GM12878 (cell line): ENCODE data around the gene TLNRD1. TPM values are rescaled to one million over a fixed set of nuclear protein-coding genes. Genes with fewer than 3 reads are reported as not detected.

Experiments
- ATAC-seq: fragments of 200-7000 bp; cut with Tn5 transposase; 3 replicates; pipeline ENCODE4 v1.9.1; 2020; ENCODE audit warnings: mild to moderate bottlenecking, moderate library complexity
- BruUV-seq: library from RNA; stranded (reverse); fragments of 400-500 nt; replicated peaks from 2 replicates; lab custom pipeline; 2021; lab: Mats Ljungman, UMichigan
- CTCF ChIA-PET: fragments of 300-600 bp; sonication (Branson Sonifier 250); formaldehyde crosslinking; extraction: SDS; loops from one replicate; lab custom pipeline; 2021; ENCODE audit warnings: inconsistent platforms; lab: Yijun Ruan, JAX
- POLR2A ChIA-PET: fragments of 350-600 bp; formaldehyde crosslinking; extraction: SDS; loops from one replicate; lab custom pipeline; 2021; ENCODE audit warnings: inconsistent platforms; lab: Charles Lee
- RAD21 ChIA-PET: fragments of 300-600 bp; sonication (Branson Sonifier 250); formaldehyde crosslinking; loops from one replicate; lab custom pipeline; 2023; ENCODE audit warnings: antibody characterized with exemption; ENCODE audit not compliant: unreplicated experiment; lab: Charles Lee
- SMC1A ChIA-PET: fragments of 300-600 bp; sonication (Branson Sonifier 250); formaldehyde crosslinking; loops from one replicate; lab custom pipeline; 2023; ENCODE audit not compliant: unreplicated experiment, uncharacterized antibody; lab: Charles Lee
- DNase-seq: peaks from one replicate; pipeline ENCODE4 v3.0.0-alpha.2; 2011; ENCODE audit warnings: low read depth, low spot score
- FAIRE-seq: peaks from 3 replicates; lab custom pipeline; 2011; peaks lifted over from hg19 to GRCh38; lab: Jason Lieb, UNC
- H2AFZ ChIP-seq: 2 replicates; pipeline ENCODE4 v1.6.0; 2011; ENCODE audit warnings: low read depth, low read length, control low read depth; ENCODE audit not compliant: control insufficient read depth
- H3K27ac ChIP-seq: 2 replicates; pipeline ENCODE4 v1.5.1; 2011; ENCODE audit warnings: control low read depth; ENCODE audit not compliant: control insufficient read depth, insufficient read depth
- H3K27me3 ChIP-seq, 2 experiments: replicated peaks in 1 of 2; 2 replicates each; pipeline versions ENCODE4 v1.6.0 to v1.6.1; 2011; ENCODE audit warnings: low read length in 1 of 2; ENCODE audit not compliant: control insufficient read depth in 2 of 2, insufficient read depth in 2 of 2
- H3K36me3 ChIP-seq, 2 experiments: 2 replicates each; pipeline ENCODE4 v1.5.1; 2011; ENCODE audit warnings: low read length in 1 of 2; ENCODE audit not compliant: control insufficient read depth in 2 of 2, insufficient read depth in 2 of 2
- H3K4me1 ChIP-seq: 2 replicates; pipeline ENCODE4 v1.6.1; 2011; ENCODE audit warnings: mild to moderate bottlenecking, low read length, moderate library complexity, mixed read lengths; ENCODE audit not compliant: control insufficient read depth, insufficient read depth
- H3K4me2 ChIP-seq: 2 replicates; pipeline ENCODE4 v1.6.0; 2011; ENCODE audit warnings: control low read depth; ENCODE audit not compliant: control insufficient read depth, insufficient read depth
- H3K4me3 ChIP-seq: fragments of 200-600 bp; sonication (generic); 2 replicates; pipeline ENCODE4 v1.5.1; 2016
- H3K79me2 ChIP-seq: 2 replicates; pipeline ENCODE4 v1.6.0; 2011; ENCODE audit warnings: low read length; ENCODE audit not compliant: control insufficient read depth, insufficient read depth
- H3K9ac ChIP-seq: 2 replicates; pipeline ENCODE4 v1.8.0; 2011; ENCODE audit warnings: low read length, control low read depth, mixed read lengths; ENCODE audit not compliant: control insufficient read depth, insufficient read depth
- H3K9me3 ChIP-seq: replicated peaks from 3 replicates; pipeline ENCODE4 v1.5.1; 2011; ENCODE audit warnings: mild to moderate bottlenecking, low read length; ENCODE audit not compliant: control insufficient read depth, insufficient read depth
- H4K20me1 ChIP-seq: 2 replicates; pipeline ENCODE4 v1.6.0; 2011; ENCODE audit not compliant: control insufficient read depth, insufficient read depth
- BRCA1 ChIP-seq: IDR thresholded peaks from 2 replicates; pipeline ENCODE4 v1.6.1; 2011; ENCODE audit warnings: low read depth, low read length, improper control_type of control experiment
- CTCF ChIP-seq, 3 experiments: IDR thresholded peaks in 2 of 3; conservative IDR thresholded peaks in 1 of 3; 2 replicates each; pipeline ENCODE4 v1.5.1; 2011; ENCODE audit warnings: low read depth in 3 of 3, low read length in 3 of 3, mild to moderate bottlenecking in 3 of 3, control low read depth in 2 of 3, moderate library complexity in 2 of 3, inconsistent platforms in 1 of 3, mixed read lengths in 1 of 3; ENCODE audit not compliant: control insufficient read depth in 2 of 3, insufficient read depth in 1 of 3; ENCODE audit errors: extremely low read depth in 1 of 3
- ELK1 ChIP-seq: IDR thresholded peaks from 2 replicates; pipeline ENCODE4 v1.6.1; 2012; ENCODE audit warnings: low read depth, low read length, improper control_type of control experiment
- GABPA ChIP-seq: IDR thresholded peaks from 2 replicates; pipeline ENCODE4 v1.6.1; 2014; ENCODE audit warnings: antibody characterized with exemption, low read depth, mild to moderate bottlenecking, inconsistent platforms
- MTA2 ChIP-seq: fragments of 450-650 bp; IDR thresholded peaks from 2 replicates; pipeline ENCODE4 v1.6.1; 2016; ENCODE audit warnings: low read depth, mild to moderate bottlenecking, moderate library complexity
- POLR2AphosphoS2 ChIP-seq: IDR thresholded peaks from 2 replicates; pipeline ENCODE4 v1.6.1; 2011; ENCODE audit warnings: low read depth, mild to moderate bottlenecking, low read length, improper control_type of control experiment, moderate library complexity
- SRF ChIP-seq, 2 experiments: IDR thresholded peaks; 2 replicates each; pipeline ENCODE4 v1.6.1; 2011; ENCODE audit warnings: low read depth in 2 of 2, low read length in 2 of 2, mild to moderate bottlenecking in 1 of 2, moderate library complexity in 1 of 2
- YY1 ChIP-seq: IDR thresholded peaks from 2 replicates; pipeline ENCODE4 v1.6.1; 2011; ENCODE audit warnings: low read depth, mild to moderate bottlenecking, low read length
- WGBS: methylation state at CpG from one replicate; pipeline ENCODE4 v1.1.6; 2016; ENCODE audit warnings: low lambda C conversion rate; ENCODE audit not compliant: insufficient replicate concordance, insufficient coverage; ENCODE audit errors: missing lambda C conversion rate; 5-methylcytosine and 5-hydroxymethylcytosine counted together
- in situ Hi-C: fragments of 300-500 bp; cut with MboI; formaldehyde crosslinking; loops from 9 replicates; pipeline ENCODE4 v1.14.3; 2018; ENCODE audit warnings: mixed read lengths
- intact Hi-C: fragments of 100-400 bp; cut with micrococcal nuclease; formaldehyde crosslinking; loops from one replicate; pipeline ENCODE4 v1.14.2; 2022; ENCODE audit not compliant: unreplicated experiment
- polyA plus RNA-seq, 11 experiments: library from polyadenylated mRNA; depleted of rRNA in 4 of 11; unstranded in 6 of 11; stranded (reverse) in 5 of 11; fragments of >200 nt; fragmentation: Nextera tagmentation in 4 of 11; fragmentation: Illumina TruSeq in 1 of 11; extraction: Ambion mirVana in 4 of 11; extraction: Trizol in 1 of 11; gene quantifications; 1 replicate in 1 of 11; 2 replicates in 10 of 11; pipeline versions ENCODE4 v1.2.1 to v1.2.3, GENCODE V29; 2011 to 2016; ENCODE audit warnings: inconsistent platforms in 2 of 11, missing spikeins in 2 of 11, low read depth in 1 of 11
- total RNA-seq, 4 experiments: library from RNA; depleted of rRNA in 3 of 4; stranded (reverse); fragments of >200 nt in 3 of 4; fragmentation: Illumina TruSeq in 1 of 4; extraction: Trizol in 1 of 4; gene quantifications; 2 replicates each; pipeline versions ENCODE4 v1.2.1 to v1.2.3, GENCODE V29; 2013 to 2021

TLNRD1 gene
- total and polyA plus RNA-seq, 10 of the 15 experiments (the other 5 are each of a cell fraction or from before 2014, with no cell fraction given): 2.5 to 44.8 (median 9.1) TPM

- ATAC-seq (no peak), DNase-seq (no peak), FAIRE-seq (no peak)
- BruUV-seq: no TSS peak
- no peak overlapping the region for H3K9ac ChIP-seq
- H3K36me3 ChIP-seq: peaks cover 0 to 3% of the 10 kb centered on the region in 2 experiments; a peak in 1 of 4 replicates
- intact Hi-C loops (no loop called here), in situ Hi-C loops (loop anchor here (5.0 to 10.0 kb wide), 2 partner anchors 116 to 304 kb away; no protein-coding TSS in a partner anchor)
- peaks cover 35% of the 10 kb centered on the region for H3K79me2 ChIP-seq
- H4K20me1 ChIP-seq: no peaks in the 10 kb centered on the region
- no peaks in the 10 kb centered on the region for H3K9me3 ChIP-seq
- RAD21 ChIA-PET: interaction anchor here (0.8 to 1.7 kb wide), 4 partner anchors 9 to 275 kb away, joined by 3 to 7 read pairs (median 4); partner anchors contain the start of gene TLNRD1
- no peaks in the 10 kb centered on the region for H3K27me3 ChIP-seq
- CTCF ChIA-PET: interaction anchor here (1.0 to 2.9 kb wide), 6 partner anchors 14 to 320 kb away, joined by 3 to 29 read pairs (median 5); no protein-coding TSS in a partner anchor
- no peak overlapping the region for H3K27ac ChIP-seq
- no peaks in the 10 kb centered on the region for H3K4me1 ChIP-seq
- POLR2A ChIA-PET: interaction anchor here (0.6 to 1.9 kb wide), 3 partner anchors 10 to 17 kb away, joined by 6 to 12 read pairs (median 6); partner anchors contain the start of gene TLNRD1
- no peak overlapping the region for H3K4me3 ChIP-seq
- peak overlapping the region; percentile 19 for H3K4me2 ChIP-seq
- SMC1A ChIA-PET: interaction anchor here (1.0 to 2.2 kb wide), 5 partner anchors 9 to 275 kb away, joined by 3 to 12 read pairs (median 9); partner anchors contain the start of gene TLNRD1
- 0% methylated on average over 1 of the region's 1 CpG for WGBS
- H2AFZ ChIP-seq: no peak overlapping the region
- TF ChIP-seq CTCF (IDR thresholded peaks at IDR 0.05 in 2 of 3, conservative IDR thresholded peaks at IDR 0.05 in 1 of 3; ENCODE audit: control insufficient read depth in 2 of 3, extremely low read depth in 1 of 3, insufficient read depth in 1 of 3, low read depth in 3 of 3, low read length in 3 of 3): no peak
- no peak for TF ChIP-seq GABPA
- TF ChIP-seq ELK1: no peak
- no peak for TF ChIP-seq SRF (IDR thresholded peaks at IDR 0.05; ENCODE audit: low read depth in 2 of 2, low read length in 2 of 2)
- TF ChIP-seq BRCA1: no peak
- TF ChIP-seq POLR2AphosphoS2: no peak
- TF ChIP-seq YY1: no peak
- TF ChIP-seq MTA2: no peak
These were observed 9.8 kb upstream of the TLNRD1 start for GRCh38 chr15:80990955-80991354.
